Lung (tissue), 12 donors: ENCODE data around the gene FANK1. TPM values are rescaled to one million over a fixed set of nuclear protein-coding genes. Genes with fewer than 3 reads are reported as not detected.

Experiments used
- ATAC-seq: fragments of 200-7000 bp; cut with Tn5 transposase; one replicate; pipeline ENCODE4 v1.9.1; 2020; ENCODE audit warnings: moderate number of reproducible peaks; ENCODE audit not compliant: insufficient read depth, low FRiP score
- DNase-seq, 3 donors: peaks; one replicate each; pipeline ENCODE4 v3.0.0-alpha.2; 2013 to 2017
- H3K27ac ChIP-seq, 2 donors: one replicate each; pipeline ENCODE4 v1.5.1; 2013; ENCODE audit warnings: mild to moderate bottlenecking in 2 of 2, moderate library complexity in 2 of 2, control low read depth in 1 of 2, inconsistent platforms in 1 of 2, low read depth in 1 of 2, low read length in 1 of 2
- H3K27me3 ChIP-seq, 3 donors: one replicate each; pipeline ENCODE4 v1.5.1; 2013; ENCODE audit warnings: low read length in 2 of 3; ENCODE audit not compliant: control insufficient read depth in 3 of 3, insufficient read depth in 3 of 3
- H3K36me3 ChIP-seq, 4 donors: one replicate each; pipeline ENCODE4 v1.5.1; 2013; ENCODE audit warnings: low read length in 4 of 4, mild to moderate bottlenecking in 1 of 4, moderate library complexity in 1 of 4; ENCODE audit not compliant: control insufficient read depth in 4 of 4, insufficient read depth in 4 of 4
- H3K4me1 ChIP-seq, 5 donors: one replicate each; pipeline ENCODE4 v1.5.1; 2013; ENCODE audit warnings: low read length in 5 of 5, mild to moderate bottlenecking in 2 of 5, moderate library complexity in 1 of 5; ENCODE audit not compliant: control insufficient read depth in 5 of 5, insufficient read depth in 5 of 5
- H3K4me3 ChIP-seq: one replicate; pipeline ENCODE4 v1.5.1; 2013; ENCODE audit warnings: mild to moderate bottlenecking, control low read depth, moderate library complexity
- H3K9ac ChIP-seq, 2 donors: one replicate each; pipeline ENCODE4 v1.5.1; 2013; ENCODE audit warnings: low read length in 2 of 2, control low read depth in 1 of 2; ENCODE audit not compliant: insufficient read depth in 1 of 2
- H3K9me3 ChIP-seq, 4 donors: one replicate each; pipeline ENCODE4 v1.5.1; 2013; ENCODE audit warnings: low read length in 3 of 4, mild to moderate bottlenecking in 1 of 4, moderate library complexity in 1 of 4; ENCODE audit not compliant: control insufficient read depth in 4 of 4, insufficient read depth in 3 of 4
- CTCF ChIP-seq: IDR thresholded peaks from 2 replicates; pipeline ENCODE4 v1.5.1; 2012; ENCODE audit warnings: mild to moderate bottlenecking; ENCODE audit errors: control extremely low read depth, extremely low read depth
- WGBS, 2 donors: extraction: QIAGEN DNeasy Blood & Tissue Kit; methylation state at CpG; one replicate each; pipeline ENCODE4 v1.1.7; 2013; 5-methylcytosine and 5-hydroxymethylcytosine counted together
- polyA plus RNA-seq, 2 donors: library from polyadenylated mRNA; stranded (reverse); fragments of 200-250 nt; gene quantifications; one replicate each; pipeline ENCODE4 v1.2.1, GENCODE V29; 2013
- total RNA-seq, 2 donors: library from RNA; depleted of rRNA in 1 of 2; stranded (reverse); fragments of >200 nt in 1 of 2; gene quantifications; one replicate each; pipeline ENCODE4 v1.2.1, GENCODE V29; 2014 to 2021
- donor health status: control.
- donor health status: control.
- donor health status: Bipolar disorder and iron deficiency.
- donor health status: healthy.
- donor health status: DM: yes; HTN: yes; CAD: no.

The FANK1 gene
- total and polyA plus RNA-seq, 4 donors: 8.7 to 18.4 (median 13.7) TPM

GRCh38 chr10:125881192-125881591 lies 15.2 kb upstream of the FANK1 start, which contains the start of gene DHX32:
Gene DHX32 (minus strand): TSS chr10:125881292. CDS start chr10:125880824, 468 bp downstream.
- H3K4me1 ChIP-seq: peaks cover 0 to 13% (median 10%) of the 10 kb centered on the region in 5 donors
- DNase-seq: peak in 1 of 3 donors; percentile 11
- peak within 1 kb of the TSS in 1 of 2 donors; percentile 68 for H3K9ac ChIP-seq
- no peak for ATAC-seq
- peaks cover 0 to 4% (median 0%) of the 10 kb centered on the region in 4 donors for H3K9me3 ChIP-seq
- no peak within 1 kb of the TSS for H3K4me3 ChIP-seq
- H3K27me3 ChIP-seq: no peaks in the 10 kb centered on the region
- peak within 1 kb of the TSS in 1 of 2 donors; percentile 34 for H3K27ac ChIP-seq
- no peak for TF ChIP-seq CTCF
- WGBS, 2 donors: 69 to 73% methylated on average over 4 of the region's 4 CpGs
- peaks cover 0 to 6% (median 3%) of the 10 kb centered on the region in 4 donors for H3K36me3 ChIP-seq

- H3K27me3 ChIP-seq: no peaks in the 10 kb centered on the region
- ATAC-seq (no peak), DNase-seq (peak in 1 of 3 donors; percentile 42)
Measured at GRCh38 chr10:125882596-125882995, 13.8 kb upstream of the FANK1 start.

DNA sequence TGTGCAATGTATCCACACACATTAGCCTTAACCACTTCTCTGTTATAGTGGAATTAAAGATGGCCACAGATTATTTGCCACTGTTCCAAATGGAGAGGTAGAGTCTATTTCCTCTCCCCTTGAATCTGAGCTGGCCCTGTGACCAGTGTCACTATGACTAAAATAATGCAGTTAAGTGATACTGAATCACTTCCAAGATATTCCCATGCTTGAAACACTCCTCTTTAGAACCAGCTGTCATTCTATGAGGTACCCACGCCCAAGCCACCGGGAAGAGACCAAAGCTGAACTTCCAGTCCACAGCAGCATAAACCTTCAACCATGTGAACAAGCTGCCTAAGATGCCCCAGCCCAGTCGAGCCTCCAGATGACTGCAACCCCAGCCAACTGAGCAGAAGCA lies 13.2 kb upstream of the FANK1 start:
- Histone ChIP-seq H3K9me3 (no peaks in the 10 kb centered on the region), H3K9ac (no peak overlapping the region), H3K4me1 (peaks cover 0 to 14% (median 10%) of the 10 kb centered on the region in 5 donors), H3K27ac (peak overlapping the region in 1 of 2 donors; percentile 66), H3K4me3 (no peak overlapping the region), H3K36me3 (peaks cover 0 to 4% (median 1%) of the 10 kb centered on the region in 4 donors), H3K27me3 (no peaks in the 10 kb centered on the region)
- DNase-seq: no peak
- no peak for TF ChIP-seq CTCF
- no peak for ATAC-seq
- 92 to 93% methylated on average over 3 of the region's 3 CpGs for WGBS, 2 donors

More at GRCh38 chr10:125882596-125882995, 13.8 kb upstream of the FANK1 start:
- Histone ChIP-seq H3K4me3 (no peak overlapping the region), H3K4me1 (peaks cover 0 to 15% (median 10%) of the 10 kb centered on the region in 5 donors), H3K36me3 (peaks cover 0 to 4% (median 1%) of the 10 kb centered on the region in 4 donors), H3K9ac (no peak overlapping the region), H3K27ac (peak overlapping the region in 1 of 2 donors; percentile 13), H3K9me3 (no peaks in the 10 kb centered on the region)
- WGBS, 2 donors: 64 to 74% methylated on average over 1 of the region's 1 CpG
- no peak for TF ChIP-seq CTCF
